ENCODE data around the gene AVL9. TPM values are rescaled to one million over a fixed set of nuclear protein-coding genes. Genes with fewer than 3 reads are reported as not detected.
"Not testable (repeated sequence)": the region's sequence is repeated elsewhere in the genome, so short reads cannot be mapped to it uniquely, and the experiment has no call there.

The AVL9 gene
- total and polyA plus RNA-seq, 9 of the 15 experiments (the other 6 are each of a cell fraction or from before 2014, with no cell fraction given) = 6.4 to 66.2 (median 30.1) TPM

GRCh38 chr7:32594965-32595490 is 99.7 kb downstream of the AVL9 start:
- intact Hi-C loops (cut with micrococcal nuclease) (no loop called here), in situ Hi-C loops (cut with MboI) (no loop called here)
- H3K4me1 ChIP-seq (replicated peaks in 1 of 2; ENCODE audit: control insufficient read depth in 2 of 2, insufficient read depth in 2 of 2, low read length in 2 of 2) = peaks cover 6 to 8% of the 10 kb centered on the region in 2 experiments; a peak in 3 of 5 replicates
- H4K20me1 ChIP-seq (replicated peaks; ENCODE audit: control insufficient read depth, insufficient read depth, low read length) = no peaks in the 10 kb centered on the region
- H3K9me1 ChIP-seq (ENCODE audit: control insufficient read depth, insufficient read depth, low read length) = no peaks in the 10 kb centered on the region
- H3K9me3 ChIP-seq (replicated peaks; ENCODE audit: control insufficient read depth, insufficient read depth, low read depth, low read length) = no peaks in the 10 kb centered on the region
- H3K27me3 ChIP-seq (ENCODE audit: control insufficient read depth in 2 of 2, insufficient read depth in 2 of 2, low read length in 2 of 2) = no peaks in the 10 kb centered on the region
- H3K9ac ChIP-seq (ENCODE audit: insufficient read depth in 1 of 2, low read depth in 2 of 2, low read length in 2 of 2) = no peak overlapping the region
- no peaks in the 10 kb centered on the region for H3K79me2 ChIP-seq (ENCODE audit: control insufficient read depth, insufficient read depth, low read length)
- DNase-seq (ENCODE audit: extremely low read depth in 1 of 4, low spot score in 3 of 4) (no peak), FAIRE-seq (no peak), ATAC-seq (no peak)
- 71% methylated on average over 5 of the region's 5 CpGs for WGBS (ENCODE audit: insufficient coverage, low coverage, missing lambda C conversion rate)
- CTCF ChIA-PET (ENCODE audit: low intra/inter-chr PET ratio) = no interaction called here
- POLR2A ChIA-PET = interaction anchor here (1.5 kb wide), 2 partner anchors 10 to 99 kb away, joined by 3 read pairs; partner anchors contain the start of gene AVL9
- H2AFZ ChIP-seq (ENCODE audit: low read depth, low read length) = no peak overlapping the region
- no peak overlapping the region for H3K4me3 ChIP-seq
- no TSS peak for BruUV-seq (replicated peaks)
- no peak overlapping the region for H3K27ac ChIP-seq (ENCODE audit: extremely low read depth, low read depth, low read length)
- no peak overlapping the region for H3K4me2 ChIP-seq (ENCODE audit: insufficient read depth, low read length)
- H3K36me3 ChIP-seq (ENCODE audit: control insufficient read depth, insufficient read depth, low read length) = peaks cover 8% of the 10 kb centered on the region; the same call in 2 of the 3 replicates
- no peak for TF ChIP-seq RFX7 (CRISPR knock-in tag; IDR thresholded peaks at IDR 0.05)
- TF ChIP-seq RBM25 (IDR thresholded peaks at IDR 0.05; ENCODE audit: low read depth, low read length, severe bottlenecking) = peak; percentile 55
- TF ChIP-seq SRF (CRISPR knock-in tag; IDR thresholded peaks at IDR 0.05) = no peak
- TF ChIP-seq RBM39 (optimal IDR thresholded peaks at IDR 0.05; ENCODE audit: low read depth, low read length) = no peak
- TF ChIP-seq BDP1 (IDR thresholded peaks at IDR 0.05; ENCODE audit: insufficient read depth, insufficient read length) = no peak
- no peak for TF ChIP-seq ZNF184 (CRISPR knock-in tag; IDR thresholded peaks at IDR 0.05)

- ATAC-seq; H3K36me3 ChIP-seq (ENCODE audit: control insufficient read depth, insufficient read depth, low read length); in situ Hi-C loops (cut with MboI); H3K4me3 ChIP-seq; H3K4me1 ChIP-seq (replicated peaks in 1 of 2; ENCODE audit: control insufficient read depth in 2 of 2, insufficient read depth in 2 of 2, low read length in 2 of 2); H2AFZ ChIP-seq (ENCODE audit: low read depth, low read length); DNase-seq (ENCODE audit: extremely low read depth in 1 of 4, low spot score in 3 of 4); H3K9me3 ChIP-seq (replicated peaks; ENCODE audit: control insufficient read depth, insufficient read depth, low read depth, low read length); H3K79me2 ChIP-seq (ENCODE audit: control insufficient read depth, insufficient read depth, low read length); H4K20me1 ChIP-seq (replicated peaks; ENCODE audit: control insufficient read depth, insufficient read depth, low read length); H3K27ac ChIP-seq (ENCODE audit: extremely low read depth, low read depth, low read length); BruUV-seq (replicated peaks); POLR2A ChIA-PET; CTCF ChIA-PET (ENCODE audit: low intra/inter-chr PET ratio); FAIRE-seq; H3K9ac ChIP-seq (ENCODE audit: insufficient read depth in 1 of 2, low read depth in 2 of 2, low read length in 2 of 2); H3K27me3 ChIP-seq (ENCODE audit: control insufficient read depth in 2 of 2, insufficient read depth in 2 of 2, low read length in 2 of 2); H3K4me2 ChIP-seq (ENCODE audit: insufficient read depth, low read length); intact Hi-C loops (cut with micrococcal nuclease); H3K9me1 ChIP-seq (ENCODE audit: control insufficient read depth, insufficient read depth, low read length): not testable (repeated sequence)
- WGBS (ENCODE audit: insufficient coverage, low coverage, missing lambda C conversion rate) = 60% methylated on average over 3 of the region's 4 CpGs
- TF ChIP-seq ZNF146 (CRISPR knock-in tag; IDR thresholded peaks at IDR 0.05; ENCODE audit: unreplicated experiment) = peak; percentile 81
Observed at GRCh38 chr7:32601196-32601595, 105.9 kb downstream of the AVL9 start.

All from K562 (cell line).